BE2C (cell line): ENCODE results near the gene DYRK1A.

ENCODE experiments used
- DNase-seq: peaks from one replicate; pipeline ENCODE4 v3.0.0-alpha.2; 2020
- H3K27me3 ChIP-seq: fragments of 250-450 bp; sonication (Bioruptor Pico); 2 replicates; pipeline ENCODE4 v1.5.1; 2020; ENCODE audit warnings: mild to moderate bottlenecking
- H3K36me3 ChIP-seq: fragments of 250-450 bp; sonication (Bioruptor Pico); 2 replicates; pipeline ENCODE4 v1.5.1; 2020; ENCODE audit warnings: mild to moderate bottlenecking
- H3K4me1 ChIP-seq: fragments of 250-450 bp; sonication (Bioruptor Pico); 2 replicates; pipeline ENCODE4 v1.5.1; 2020
- H3K4me3 ChIP-seq: 2 replicates; pipeline ENCODE4 v1.5.1; 2011; ENCODE audit warnings: low read depth, low read length
- H3K9me3 ChIP-seq: fragments of 250-450 bp; sonication (Bioruptor Pico); 2 replicates; pipeline ENCODE4 v1.5.1; 2020
- CTCF ChIP-seq: IDR thresholded peaks from 2 replicates; pipeline ENCODE4 v1.5.1; 2012; ENCODE audit warnings: mild to moderate bottlenecking, low read depth, low read length

DYRK1A gene

GRCh38 chr21:37385179-37385765 lies 18.7 kb downstream of the DYRK1A start:
- Histone ChIP-seq H3K27me3 (no peaks in the 10 kb centered on the region), H3K4me3 (no peak overlapping the region), H3K4me1 (peaks cover 10% of the 10 kb centered on the region), H3K36me3 (peaks cover 3% of the 10 kb centered on the region; the same call in 1 of the 2 replicates), H3K9me3 (no peaks in the 10 kb centered on the region)
- no peak for DNase-seq
- no peak for TF ChIP-seq CTCF

GRCh38 chr21:37386151-37386550 lies 19.6 kb downstream of the DYRK1A start:
- H3K9me3 ChIP-seq: no peaks in the 10 kb centered on the region
- peaks cover 7% of the 10 kb centered on the region for H3K4me1 ChIP-seq
- no peaks in the 10 kb centered on the region for H3K27me3 ChIP-seq
- peaks cover 3% of the 10 kb centered on the region; the same call in 1 of the 2 replicates for H3K36me3 ChIP-seq
- no peak for TF ChIP-seq CTCF
- H3K4me3 ChIP-seq: no peak overlapping the region
- no peak for DNase-seq

- Histone ChIP-seq H3K4me3 (no peak overlapping the region), H3K4me1 (no peaks in the 10 kb centered on the region), H3K9me3 (no peaks in the 10 kb centered on the region), H3K27me3 (no peaks in the 10 kb centered on the region), H3K36me3 (peaks cover 3% of the 10 kb centered on the region; the same call in 1 of the 2 replicates)
- DNase-seq: no peak
- no peak for TF ChIP-seq CTCF
These were observed 22.9 kb downstream of the DYRK1A start for GRCh38 chr21:37389456-37389855.

GRCh38 chr21:37391666-37392065 lies 25.1 kb downstream of the DYRK1A start:
- Histone ChIP-seq H3K36me3 (peaks cover 2% of the 10 kb centered on the region; the same call in 1 of the 2 replicates), H3K9me3 (no peaks in the 10 kb centered on the region), H3K27me3 (no peaks in the 10 kb centered on the region), H3K4me3 (no peak overlapping the region), H3K4me1 (no peaks in the 10 kb centered on the region)
- no peak for TF ChIP-seq CTCF
- DNase-seq: no peak

GRCh38 chr21:37392441-37392840 lies 25.9 kb downstream of the DYRK1A start:
- no peak overlapping the region for H3K4me3 ChIP-seq
- no peaks in the 10 kb centered on the region for H3K9me3 ChIP-seq
- H3K36me3 ChIP-seq: no peaks in the 10 kb centered on the region; the same call in 1 of the 2 replicates
- TF ChIP-seq CTCF: no peak
- no peaks in the 10 kb centered on the region for H3K4me1 ChIP-seq
- no peaks in the 10 kb centered on the region for H3K27me3 ChIP-seq
- DNase-seq: no peak

- H3K4me1 ChIP-seq: no peaks in the 10 kb centered on the region
- no peaks in the 10 kb centered on the region; the same call in 1 of the 2 replicates for H3K36me3 ChIP-seq
- H3K9me3 ChIP-seq: no peaks in the 10 kb centered on the region
- no peak for DNase-seq
- no peak overlapping the region for H3K4me3 ChIP-seq
- no peaks in the 10 kb centered on the region for H3K27me3 ChIP-seq
- TF ChIP-seq CTCF: no peak
These were observed 26.5 kb downstream of the DYRK1A start for GRCh38 chr21:37393030-37393429.
